Mesothelial cell of epicardium (in vitro differentiated cells): ENCODE results near the gene DHFR. TPM values are rescaled to one million over a fixed set of nuclear protein-coding genes. Genes with fewer than 3 reads are reported as not detected.

Source experiments
- DNase-seq, 2 experiments: peaks; one replicate each; pipeline ENCODE4 v3.0.0; 2021; ENCODE audit warnings: low spot score in 2 of 2; ENCODE audit not compliant: unreplicated experiment in 2 of 2
- H3K27ac Mint-ChIP-seq: 2 replicates; pipeline ENCODE4 v1.8.0; 2021; ENCODE audit warnings: mixed read lengths
- H3K27me3 Mint-ChIP-seq: 2 replicates; pipeline ENCODE4 v1.8.0; 2021; ENCODE audit warnings: low read depth, mixed read lengths
- H3K36me3 Mint-ChIP-seq: 2 replicates; pipeline ENCODE4 v1.8.0; 2021; ENCODE audit warnings: mixed read lengths
- H3K4me1 Mint-ChIP-seq: 2 replicates; pipeline ENCODE4 v1.8.0; 2021; ENCODE audit warnings: mixed read lengths
- H3K4me3 Mint-ChIP-seq: 2 replicates; pipeline ENCODE4 v1.8.0; 2021; ENCODE audit warnings: mild to moderate bottlenecking, moderate library complexity, mixed read lengths
- H3K9me3 Mint-ChIP-seq: 2 replicates; pipeline ENCODE4 v1.8.0; 2021; ENCODE audit warnings: mixed read lengths
- CTCF ChIP-seq: fragments of 200-600 bp; sonication (generic); IDR thresholded peaks from one replicate; pipeline ENCODE4 v1.5.0; 2021; ENCODE audit warnings: antibody characterized with exemption; ENCODE audit not compliant: unreplicated experiment
- total RNA-seq: library from RNA; stranded (reverse); gene quantifications from 3 replicates; pipeline ENCODE4 v1.2.1, GENCODE V29; 2021

The DHFR gene
- total RNA-seq, 1 donor from 2014 or later, result 30.9 TPM

- peaks cover 11% of the 10 kb centered on the region for H3K4me1 Mint-ChIP-seq
- peaks cover 6% of the 10 kb centered on the region for H3K36me3 Mint-ChIP-seq
- no peaks in the 10 kb centered on the region for H3K9me3 Mint-ChIP-seq
- H3K27ac Mint-ChIP-seq, result no peak overlapping the region
- H3K27me3 Mint-ChIP-seq, result no peaks in the 10 kb centered on the region
- H3K4me3 Mint-ChIP-seq, result no peak overlapping the region
- no peak for DNase-seq
- no peak for TF ChIP-seq CTCF
Observed at GRCh38 chr5:80698369-80698768, 43.6 kb upstream of the DHFR start.

- H3K36me3 Mint-ChIP-seq, result peaks cover 6% of the 10 kb centered on the region
- TF ChIP-seq CTCF, result no peak
- H3K27ac Mint-ChIP-seq, result no peak overlapping the region
Observed at GRCh38 chr5:80697100-80697499, 42.3 kb upstream of the DHFR start.

GRCh38 chr5:80696450-80696849, 41.7 kb upstream of the DHFR start:
- peaks cover 2% of the 10 kb centered on the region for H3K4me1 Mint-ChIP-seq
- H3K27ac Mint-ChIP-seq, result no peak overlapping the region
- TF ChIP-seq CTCF, result no peak
- no peak for DNase-seq
- H3K36me3 Mint-ChIP-seq, result peaks cover 6% of the 10 kb centered on the region
- no peak overlapping the region for H3K4me3 Mint-ChIP-seq
- no peaks in the 10 kb centered on the region for H3K9me3 Mint-ChIP-seq
- H3K27me3 Mint-ChIP-seq, result no peaks in the 10 kb centered on the region

More at GRCh38 chr5:80697100-80697499, 42.3 kb upstream of the DHFR start:
- Mint-ChIP-seq H3K4me3 (no peak overlapping the region), H3K9me3 (no peaks in the 10 kb centered on the region), H3K27me3 (no peaks in the 10 kb centered on the region), H3K4me1 (peaks cover 8% of the 10 kb centered on the region)
- DNase-seq, result no peak

- Mint-ChIP-seq H3K9me3 (no peaks in the 10 kb centered on the region), H3K4me3 (no peak overlapping the region), H3K27me3 (no peaks in the 10 kb centered on the region), H3K4me1 (no peaks in the 10 kb centered on the region), H3K27ac (no peak overlapping the region), H3K36me3 (peaks cover 6% of the 10 kb centered on the region)
- DNase-seq, result no peak
- no peak for TF ChIP-seq CTCF
Observed at GRCh38 chr5:80695666-80696065, 40.9 kb upstream of the DHFR start.

GRCh38 chr5:80689627-80690026, 34.8 kb upstream of the DHFR start:
- Mint-ChIP-seq H3K4me1 (no peaks in the 10 kb centered on the region), H3K4me3 (no peak overlapping the region), H3K36me3 (peaks cover 2% of the 10 kb centered on the region), H3K27ac (no peak overlapping the region), H3K27me3 (no peaks in the 10 kb centered on the region), H3K9me3 (no peaks in the 10 kb centered on the region)
- DNase-seq, result no peak
- no peak for TF ChIP-seq CTCF
